Hepatocyte (in vitro differentiated cells): ENCODE measurements around the gene NFKBIZ.

Source experiments
- EZH2 ChIP-seq: fragments of 200-600 bp; sonication (generic); IDR thresholded peaks from 2 replicates; pipeline ENCODE4 v1.6.1; 2016; ENCODE audit warnings: antibody characterized with exemption, mild to moderate bottlenecking, borderline replicate concordance
- EZH2phosphoT487 ChIP-seq: fragments of 200-600 bp; sonication (generic); IDR thresholded peaks from one replicate; pipeline ENCODE4 v1.6.1; 2018; ENCODE audit warnings: antibody characterized with exemption, mild to moderate bottlenecking, low read depth, moderate library complexity; ENCODE audit not compliant: unreplicated experiment, severe bottlenecking
- TF ChIP-seq, protein P1 (sequence below): fragments of 200-600 bp; sonication (generic); IDR thresholded peaks from 2 replicates; pipeline ENCODE4 v1.5.1; 2016; ENCODE audit warnings: antibody characterized with exemption, mild to moderate bottlenecking; ENCODE audit not compliant: poor library complexity

- TF ChIP-seq, protein P1, sequence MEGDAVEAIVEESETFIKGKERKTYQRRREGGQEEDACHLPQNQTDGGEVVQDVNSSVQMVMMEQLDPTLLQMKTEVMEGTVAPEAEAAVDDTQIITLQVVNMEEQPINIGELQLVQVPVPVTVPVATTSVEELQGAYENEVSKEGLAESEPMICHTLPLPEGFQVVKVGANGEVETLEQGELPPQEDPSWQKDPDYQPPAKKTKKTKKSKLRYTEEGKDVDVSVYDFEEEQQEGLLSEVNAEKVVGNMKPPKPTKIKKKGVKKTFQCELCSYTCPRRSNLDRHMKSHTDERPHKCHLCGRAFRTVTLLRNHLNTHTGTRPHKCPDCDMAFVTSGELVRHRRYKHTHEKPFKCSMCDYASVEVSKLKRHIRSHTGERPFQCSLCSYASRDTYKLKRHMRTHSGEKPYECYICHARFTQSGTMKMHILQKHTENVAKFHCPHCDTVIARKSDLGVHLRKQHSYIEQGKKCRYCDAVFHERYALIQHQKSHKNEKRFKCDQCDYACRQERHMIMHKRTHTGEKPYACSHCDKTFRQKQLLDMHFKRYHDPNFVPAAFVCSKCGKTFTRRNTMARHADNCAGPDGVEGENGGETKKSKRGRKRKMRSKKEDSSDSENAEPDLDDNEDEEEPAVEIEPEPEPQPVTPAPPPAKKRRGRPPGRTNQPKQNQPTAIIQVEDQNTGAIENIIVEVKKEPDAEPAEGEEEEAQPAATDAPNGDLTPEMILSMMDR = no peak
- TF ChIP-seq EZH2 = no peak
- no peak for TF ChIP-seq EZH2phosphoT487
Observed at GRCh38 chr3:101862416-101863165, 13.3 kb downstream of the NFKBIZ start.
